GM18868 (cell line): ENCODE measurements around the gene QRICH1.

Experiments
- ATAC-seq: cut with Tn5 transposase; IDR thresholded peaks from one replicate; pipeline ENCODE4 v1.9.1; 2021; ENCODE audit warnings: mild to moderate bottlenecking, moderate library complexity; ENCODE audit not compliant: unreplicated experiment

The QRICH1 gene, protein sequence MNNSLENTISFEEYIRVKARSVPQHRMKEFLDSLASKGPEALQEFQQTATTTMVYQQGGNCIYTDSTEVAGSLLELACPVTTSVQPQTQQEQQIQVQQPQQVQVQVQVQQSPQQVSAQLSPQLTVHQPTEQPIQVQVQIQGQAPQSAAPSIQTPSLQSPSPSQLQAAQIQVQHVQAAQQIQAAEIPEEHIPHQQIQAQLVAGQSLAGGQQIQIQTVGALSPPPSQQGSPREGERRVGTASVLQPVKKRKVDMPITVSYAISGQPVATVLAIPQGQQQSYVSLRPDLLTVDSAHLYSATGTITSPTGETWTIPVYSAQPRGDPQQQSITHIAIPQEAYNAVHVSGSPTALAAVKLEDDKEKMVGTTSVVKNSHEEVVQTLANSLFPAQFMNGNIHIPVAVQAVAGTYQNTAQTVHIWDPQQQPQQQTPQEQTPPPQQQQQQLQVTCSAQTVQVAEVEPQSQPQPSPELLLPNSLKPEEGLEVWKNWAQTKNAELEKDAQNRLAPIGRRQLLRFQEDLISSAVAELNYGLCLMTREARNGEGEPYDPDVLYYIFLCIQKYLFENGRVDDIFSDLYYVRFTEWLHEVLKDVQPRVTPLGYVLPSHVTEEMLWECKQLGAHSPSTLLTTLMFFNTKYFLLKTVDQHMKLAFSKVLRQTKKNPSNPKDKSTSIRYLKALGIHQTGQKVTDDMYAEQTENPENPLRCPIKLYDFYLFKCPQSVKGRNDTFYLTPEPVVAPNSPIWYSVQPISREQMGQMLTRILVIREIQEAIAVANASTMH

DNA sequence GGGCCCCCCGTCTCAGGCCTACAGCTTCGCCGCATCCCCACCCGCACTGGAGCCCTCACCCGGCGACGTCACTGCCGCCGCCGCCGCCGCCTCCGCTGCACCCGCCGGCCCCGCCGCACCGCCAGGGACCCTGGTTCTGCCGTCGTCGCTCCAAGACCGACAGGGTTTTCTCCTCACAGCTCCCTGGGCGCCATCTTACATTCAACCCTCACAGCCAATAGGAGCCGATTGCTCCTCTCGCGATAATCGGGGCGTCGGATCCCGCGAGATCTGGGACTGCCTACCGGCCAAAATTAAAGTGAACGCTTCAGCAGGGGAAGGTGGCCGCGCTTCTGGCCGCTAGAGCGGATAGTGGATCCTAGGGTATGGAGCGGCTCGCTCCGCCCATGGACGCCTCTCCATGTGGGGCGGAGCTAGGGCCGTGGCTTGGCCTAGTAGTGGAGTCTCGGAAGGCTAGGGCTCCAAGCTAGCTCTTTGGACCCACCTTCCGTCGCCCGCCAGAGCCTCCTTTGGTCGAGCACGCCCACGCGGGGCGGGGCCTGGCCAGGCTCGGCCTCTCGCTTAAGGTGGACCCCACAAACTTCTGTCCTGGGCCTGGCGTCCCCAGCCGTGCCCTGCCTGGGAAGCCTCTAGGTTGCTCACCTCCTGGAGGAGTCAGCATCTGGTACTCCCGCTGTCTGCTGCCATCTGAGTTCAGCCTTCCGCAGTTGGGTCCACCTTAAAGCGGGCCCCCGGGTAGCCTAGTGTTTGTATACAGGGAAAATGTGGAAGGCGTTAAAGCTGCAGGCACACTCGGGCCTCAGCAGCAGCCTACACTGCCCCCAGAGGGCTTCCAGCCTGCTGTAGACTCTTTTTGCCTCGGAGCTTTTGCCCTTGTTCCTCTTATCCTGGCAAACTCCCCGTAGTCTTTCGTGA, at the start of gene QRICH1:
QRICH1 (minus strand) TSS at position 219 of the 915 bp plus-strand sequence. CDS start 17,054 bp downstream, outside the sequence.
- ATAC-seq = peak; percentile 76

DNA sequence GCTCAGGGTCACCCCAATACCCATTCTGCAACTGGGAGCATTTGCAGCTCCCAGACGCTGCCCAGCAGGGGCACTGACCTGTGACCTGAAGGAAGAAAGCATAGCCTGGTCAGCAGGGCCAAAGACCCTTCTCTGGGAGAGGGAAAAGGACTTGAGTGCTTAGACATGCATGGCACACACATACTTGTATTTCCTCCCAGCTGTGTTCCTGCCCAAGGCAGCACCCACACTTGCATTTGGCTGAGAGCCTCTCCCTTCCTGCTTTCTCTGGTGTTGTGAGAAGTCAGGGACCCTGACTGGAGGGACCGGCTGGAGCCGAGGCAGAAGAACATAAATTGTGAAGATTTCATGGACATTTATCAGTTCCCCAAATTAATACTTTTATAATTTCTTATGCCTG, 46.2 kb upstream of the QRICH1 start:
- no peak for ATAC-seq

DNA sequence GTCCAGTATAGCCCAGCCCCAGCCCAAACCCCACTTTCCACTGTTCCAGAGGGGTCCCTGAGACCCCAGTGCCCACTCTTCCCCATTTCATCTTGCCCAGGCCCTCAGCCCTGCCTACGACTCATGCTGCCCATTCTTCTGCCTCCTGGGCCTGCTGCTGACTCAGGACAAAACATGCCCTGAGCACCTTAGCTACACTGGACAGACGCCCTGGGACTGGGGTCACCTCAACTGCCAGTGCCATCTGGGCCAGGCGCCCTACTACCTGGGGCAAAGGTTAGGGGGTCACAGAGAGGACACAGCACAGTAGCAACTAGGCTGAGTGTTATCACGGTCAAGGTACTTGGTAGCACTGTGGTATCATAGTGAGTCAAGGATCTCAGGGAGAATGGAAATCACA, 41.6 kb upstream of the QRICH1 start:
- no peak for ATAC-seq

DNA sequence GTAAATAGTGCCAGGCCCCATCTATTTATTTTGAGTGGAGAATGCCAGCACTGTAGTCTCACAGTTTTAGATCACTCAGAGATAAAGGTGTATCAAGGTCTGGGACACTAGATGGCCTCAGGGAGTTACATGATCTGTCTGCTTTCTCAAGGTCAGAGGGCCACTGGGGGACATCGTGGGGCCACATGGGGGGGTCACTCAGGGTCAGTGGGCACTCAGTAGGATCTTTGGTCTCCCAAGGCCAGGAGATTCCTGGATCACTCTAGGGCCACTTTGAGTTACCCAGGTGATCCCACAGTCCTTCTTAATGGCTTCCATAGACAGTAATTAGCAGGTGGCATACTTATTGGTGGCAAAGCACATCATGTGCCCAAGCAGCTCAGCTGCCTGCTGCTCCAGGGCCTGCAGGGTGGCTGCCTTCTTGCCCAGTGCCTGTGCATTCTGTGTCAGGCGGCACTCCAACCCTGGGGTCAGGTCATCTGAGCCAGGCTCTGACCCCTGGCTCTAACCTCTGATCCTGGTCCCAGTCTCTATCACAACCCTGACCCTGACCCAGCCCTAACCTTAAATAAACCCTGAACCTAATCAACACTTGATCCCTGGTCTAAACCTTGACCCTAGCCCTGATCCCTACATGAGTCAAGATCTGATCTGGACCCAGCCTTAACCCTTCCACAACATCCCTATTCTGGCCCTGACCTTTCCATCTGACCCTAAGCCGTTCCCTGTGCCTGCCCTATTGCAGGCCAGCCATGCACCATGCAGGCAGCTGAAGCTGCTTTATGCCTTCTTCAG, 40.8 kb upstream of the QRICH1 start:
- no peak for ATAC-seq

DNA sequence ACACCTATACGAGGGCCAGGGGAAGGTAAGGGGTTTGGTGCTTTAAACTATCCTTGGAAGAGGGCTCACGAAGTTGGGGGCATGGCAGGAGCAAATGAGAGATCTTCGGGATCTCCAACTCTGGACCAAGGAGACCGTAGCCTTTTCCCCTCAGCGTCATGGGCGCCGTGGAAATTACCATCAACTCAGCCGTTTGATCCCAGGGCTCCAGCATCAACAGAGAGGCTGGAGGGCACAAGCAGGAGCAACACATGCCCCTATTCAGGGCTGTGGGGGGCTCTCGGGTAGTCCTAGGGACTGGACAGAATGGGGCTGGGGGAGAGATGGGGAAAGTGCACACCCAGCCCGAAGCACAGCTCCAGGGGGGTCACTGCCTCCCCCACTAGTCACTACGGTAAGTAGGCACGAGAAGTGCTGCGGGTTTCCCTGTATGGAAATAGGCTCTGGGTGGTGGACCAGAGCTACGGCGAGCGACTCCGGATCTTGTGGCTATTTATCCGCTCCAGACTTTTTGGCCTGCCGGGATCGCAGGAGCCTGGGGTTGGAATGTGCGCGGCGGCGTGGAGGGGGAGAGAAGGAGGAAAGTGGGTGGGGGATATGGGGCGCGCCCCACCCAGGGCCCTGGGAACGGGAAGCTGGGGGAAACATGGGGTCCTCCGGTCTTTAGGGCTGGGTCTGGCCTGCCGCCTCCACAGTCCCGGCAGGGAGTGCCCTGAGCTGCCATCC, 39.5 kb upstream of the QRICH1 start:
- ATAC-seq = no peak

DNA sequence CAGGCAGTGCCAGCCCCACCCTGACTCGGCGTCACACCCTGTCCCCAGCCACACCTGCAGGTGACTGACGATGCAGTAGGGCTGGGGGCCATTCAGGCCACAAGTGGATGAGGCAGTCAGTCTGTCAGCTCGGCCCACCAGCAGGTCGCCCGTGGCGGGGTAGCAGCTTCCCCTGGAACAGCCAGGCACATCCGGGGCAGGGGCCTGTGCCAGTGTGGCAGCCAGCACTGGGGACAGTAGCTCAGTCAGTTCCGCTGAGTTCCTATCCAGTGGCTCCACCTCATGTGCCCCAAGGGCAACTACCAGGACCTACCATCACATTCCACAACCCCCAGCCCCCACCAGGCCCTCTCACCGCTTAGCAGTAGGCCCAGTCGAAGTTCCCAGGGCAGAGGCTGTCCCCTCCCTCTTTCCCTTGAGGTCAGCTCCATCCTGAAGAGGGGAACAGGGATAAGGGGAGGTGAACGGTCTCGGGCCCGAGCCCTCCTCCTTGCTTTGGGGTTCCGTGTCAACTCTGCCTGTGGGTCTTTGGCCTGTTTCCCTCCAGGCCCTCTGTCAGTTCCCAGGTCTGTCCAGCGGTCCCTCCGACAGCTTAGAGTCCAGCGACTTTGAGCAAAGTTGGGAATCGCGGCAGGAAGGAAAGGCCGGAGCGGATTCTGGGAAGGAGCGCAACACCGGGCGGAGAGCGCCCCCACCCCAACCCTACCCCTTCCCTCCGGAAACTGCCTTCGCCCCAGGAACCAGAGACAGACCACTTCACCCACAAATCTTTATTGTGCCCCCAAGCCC, 38.8 kb upstream of the QRICH1 start, which contains the start of gene LAMB2:
LAMB2 (minus strand) TSS at position 614 of the 789 bp plus-strand sequence; CDS start at position 431, 183 bp downstream.
- ATAC-seq = no peak

DNA sequence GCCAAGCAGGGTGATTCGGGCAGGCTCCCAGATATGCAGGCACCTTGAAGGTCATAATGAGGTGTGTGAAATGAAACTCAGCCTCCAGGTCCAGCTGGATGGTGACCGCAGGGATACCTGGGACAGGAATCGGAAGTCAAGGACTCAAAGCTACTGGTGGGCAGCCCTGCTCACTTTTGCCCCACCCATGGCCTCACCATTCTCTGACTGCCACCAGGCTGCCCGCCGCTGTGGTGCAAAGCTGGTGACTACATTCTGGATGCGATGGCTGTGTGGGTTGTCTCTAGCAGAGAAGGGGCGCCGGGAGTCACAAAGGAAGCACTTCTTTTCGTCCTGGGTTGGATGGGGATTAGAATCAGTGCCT, 38.2 kb upstream of the QRICH1 start:
- ATAC-seq = no peak

DNA sequence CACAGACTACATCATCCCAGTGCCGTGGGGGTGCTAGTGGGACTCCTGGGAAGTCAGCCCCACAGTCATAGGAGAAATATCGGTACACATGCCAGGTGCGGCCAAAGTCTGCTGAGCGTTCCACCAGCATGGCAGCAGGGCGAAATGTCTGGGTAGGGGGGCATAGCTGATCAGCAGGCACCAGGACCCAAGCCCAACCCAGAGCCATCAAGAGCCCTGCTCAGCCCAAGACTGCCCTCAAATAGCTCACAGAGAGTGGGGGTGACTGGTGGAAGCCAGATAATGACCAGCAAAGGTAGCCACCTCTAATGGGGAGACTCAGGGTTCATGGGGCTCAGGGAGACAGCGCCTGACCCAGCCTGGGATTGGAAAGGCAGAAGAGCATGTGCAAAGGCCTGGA, 37.7 kb upstream of the QRICH1 start:
- no peak for ATAC-seq

DNA sequence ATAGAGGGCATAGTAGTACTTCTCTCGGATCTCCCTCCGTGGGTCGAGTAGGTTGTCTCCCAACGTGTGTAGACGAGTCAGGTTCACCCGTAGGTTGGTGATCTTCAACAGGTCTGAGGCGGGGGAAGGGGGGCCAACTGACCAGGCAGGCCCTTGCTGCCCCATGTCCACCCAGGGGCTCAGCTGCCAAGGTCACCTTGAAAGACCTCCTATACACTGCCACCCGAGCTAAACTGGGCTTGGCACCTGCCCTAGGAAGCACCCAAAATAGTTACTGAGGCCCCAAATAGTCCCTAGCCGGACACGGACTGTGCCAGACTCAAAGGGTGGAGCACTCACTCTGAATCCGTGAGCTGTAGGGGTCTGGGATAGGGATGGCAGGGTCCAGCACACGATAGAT, 37.2 kb upstream of the QRICH1 start:
- no peak for ATAC-seq

DNA sequence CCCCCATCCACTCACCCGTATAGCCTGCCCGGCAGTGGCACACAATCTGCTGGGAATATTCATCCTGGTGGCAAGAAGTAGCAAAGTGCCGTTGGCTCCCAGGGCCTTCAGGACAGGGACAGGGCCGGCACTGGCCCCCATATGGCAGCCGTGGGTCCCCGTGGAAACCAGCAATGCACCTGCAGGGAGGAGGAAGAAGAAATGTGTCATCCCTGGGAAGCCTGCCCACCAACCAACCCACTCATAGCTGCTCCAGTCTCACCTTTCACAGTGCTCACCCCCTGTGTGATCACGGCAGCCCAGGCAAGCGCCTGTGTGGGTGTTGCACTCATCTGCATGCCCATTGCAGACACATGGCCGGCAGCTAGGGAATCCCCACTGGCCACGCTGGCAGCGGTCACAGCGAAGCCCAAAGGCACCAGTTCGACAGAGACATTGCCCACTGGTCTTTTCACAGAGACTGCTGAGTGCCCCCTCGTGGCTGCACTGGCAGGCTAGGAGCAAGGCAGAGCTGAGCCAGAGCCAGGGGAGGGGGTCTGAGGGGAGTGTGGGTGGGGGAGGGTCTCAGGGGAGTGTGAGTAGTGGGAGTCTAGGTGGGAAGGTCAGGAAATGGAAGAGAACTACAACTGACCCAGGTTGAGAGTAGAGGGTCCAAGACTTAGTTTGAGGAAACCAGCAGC, 31.3 kb upstream of the QRICH1 start:
- no peak for ATAC-seq

DNA sequence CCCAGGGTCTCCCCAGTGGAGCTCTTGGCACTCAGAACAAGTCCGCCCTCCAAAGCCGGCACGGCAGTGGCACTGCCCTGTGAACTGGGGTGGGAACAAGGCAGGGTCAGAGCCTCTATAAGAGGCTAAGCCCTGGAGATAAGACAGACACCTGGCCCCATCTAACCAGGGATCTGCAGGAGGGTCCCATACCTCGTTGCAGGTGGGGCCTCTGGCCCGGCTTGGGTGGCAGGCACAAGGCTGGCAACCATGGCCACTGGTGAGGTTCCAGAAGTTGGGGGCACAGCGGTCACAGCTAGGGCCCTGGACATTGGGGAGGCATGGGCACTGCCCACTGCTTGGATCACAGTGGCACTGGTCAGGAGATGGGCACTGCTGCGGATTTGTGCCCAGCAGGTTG, 30.3 kb upstream of the QRICH1 start:
- no peak for ATAC-seq

DNA sequence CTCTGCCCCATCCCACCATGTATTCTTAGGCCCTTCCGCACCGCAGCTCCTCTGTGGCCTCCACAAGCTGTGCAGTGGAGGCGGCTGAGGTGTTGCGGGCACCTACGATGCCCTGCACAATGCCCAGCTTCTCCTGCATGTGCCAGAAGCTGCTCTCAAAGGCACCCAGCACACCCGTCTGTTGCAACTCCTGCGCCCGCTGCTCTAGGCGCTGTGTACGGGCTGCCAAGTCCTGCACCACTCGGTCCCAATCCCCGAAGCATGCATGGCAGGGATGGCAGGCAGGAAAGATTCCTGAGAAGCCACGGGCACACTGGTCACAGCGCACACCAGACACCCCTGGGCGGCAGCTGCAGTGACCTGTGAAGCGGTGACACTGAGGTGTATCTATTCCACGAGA, 29.8 kb upstream of the QRICH1 start:
- ATAC-seq = no peak

DNA sequence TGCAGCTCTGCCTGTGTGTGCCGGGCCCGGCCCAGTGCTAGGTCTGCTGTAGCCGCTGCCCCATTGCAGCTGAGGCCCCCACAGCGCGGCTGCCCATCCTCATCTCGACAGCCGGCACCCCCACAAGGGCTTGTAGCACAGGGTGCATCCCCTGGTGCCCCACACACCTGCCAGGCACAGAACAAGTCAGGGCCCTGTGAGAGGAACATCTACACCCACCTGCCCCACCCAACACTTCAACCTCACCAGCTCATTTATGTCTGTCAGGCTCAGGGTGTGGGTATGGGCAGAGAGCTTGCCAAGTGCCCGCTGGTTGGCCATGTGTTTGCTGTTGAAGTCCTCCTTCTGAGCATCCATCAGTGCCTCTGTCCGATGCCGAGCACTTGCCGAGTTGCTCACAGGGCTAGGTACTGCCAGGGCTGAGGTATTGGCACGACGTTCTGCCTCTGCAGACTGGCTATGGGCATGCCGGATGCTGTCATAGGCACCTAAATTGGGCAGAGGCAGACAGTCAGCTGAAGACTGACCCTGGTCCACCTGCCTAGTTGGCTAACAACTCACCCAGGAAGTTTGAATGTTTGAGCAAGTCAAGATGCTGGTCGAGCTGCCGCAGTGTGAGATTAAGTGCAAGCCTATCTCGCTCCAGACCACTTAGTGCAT, 29.1 kb upstream of the QRICH1 start:
- no peak for ATAC-seq

DNA sequence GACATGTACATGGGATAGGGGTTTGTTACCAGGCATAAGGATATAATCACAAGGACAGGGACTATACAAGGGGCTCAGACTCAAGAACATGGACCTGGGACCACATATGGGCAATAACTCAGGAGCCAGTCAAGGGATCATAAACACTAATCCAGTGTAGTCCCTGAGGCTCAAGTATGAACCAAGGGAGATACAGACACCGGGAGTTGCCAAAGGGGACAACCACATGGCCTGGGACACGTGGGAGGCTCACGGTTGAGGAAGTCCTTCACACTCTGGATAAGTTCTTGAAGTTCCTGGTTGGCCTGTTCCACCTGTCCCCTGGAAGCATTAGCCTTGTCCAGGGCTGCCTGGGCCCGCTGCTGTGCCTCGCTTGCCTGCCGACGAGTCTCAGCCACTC, 28.6 kb upstream of the QRICH1 start:
- no peak for ATAC-seq

DNA sequence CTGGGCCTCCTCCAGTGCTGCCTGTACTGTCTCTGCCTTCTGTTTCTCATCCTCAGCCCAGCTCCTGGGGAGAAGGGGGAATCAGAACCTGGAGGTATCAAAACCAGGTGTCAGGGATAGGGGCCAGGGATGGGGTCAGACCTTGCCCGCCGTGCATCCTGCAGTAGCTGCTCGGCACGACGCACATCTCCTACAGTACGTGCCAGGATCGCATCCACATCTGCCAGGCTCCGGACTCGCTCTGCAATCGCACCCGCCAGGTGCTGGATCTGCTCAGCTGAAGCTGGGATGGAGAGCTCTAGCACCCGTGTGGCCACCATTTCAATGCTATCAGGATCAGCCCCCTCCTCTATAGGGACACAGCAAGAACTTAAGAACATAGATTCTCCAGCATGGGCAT, 28.2 kb upstream of the QRICH1 start:
- no peak for ATAC-seq

DNA sequence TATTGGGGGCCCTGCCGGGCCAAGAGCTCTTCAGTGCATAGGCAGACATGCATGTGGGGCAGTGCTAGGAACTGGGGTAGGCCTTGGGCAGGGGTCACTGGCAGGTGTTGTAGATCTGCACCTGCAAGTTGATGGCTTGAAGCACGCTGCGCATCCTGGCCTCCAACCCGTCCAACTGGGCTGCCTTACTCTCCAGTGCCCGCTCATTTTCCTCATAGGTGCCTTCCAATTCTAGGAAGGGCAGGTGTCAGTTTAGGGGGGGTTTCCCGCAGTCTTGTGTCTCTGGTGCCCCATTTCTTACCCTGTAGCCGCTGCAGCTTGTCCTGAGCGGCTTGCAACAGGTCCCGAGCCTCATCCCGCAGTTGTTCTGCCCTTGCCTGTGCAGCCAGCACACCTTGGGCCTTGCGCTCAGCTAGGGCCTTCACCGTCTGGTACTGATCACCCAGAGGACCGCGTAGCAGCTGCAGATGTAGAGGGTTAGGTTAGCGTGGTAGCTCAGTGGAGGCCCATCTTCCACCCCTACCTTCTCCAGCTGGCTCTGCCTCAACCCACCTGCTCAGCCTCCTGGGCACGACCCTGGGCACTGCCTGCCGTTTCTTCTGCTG, 27.4 kb upstream of the QRICH1 start:
- ATAC-seq = no peak

DNA sequence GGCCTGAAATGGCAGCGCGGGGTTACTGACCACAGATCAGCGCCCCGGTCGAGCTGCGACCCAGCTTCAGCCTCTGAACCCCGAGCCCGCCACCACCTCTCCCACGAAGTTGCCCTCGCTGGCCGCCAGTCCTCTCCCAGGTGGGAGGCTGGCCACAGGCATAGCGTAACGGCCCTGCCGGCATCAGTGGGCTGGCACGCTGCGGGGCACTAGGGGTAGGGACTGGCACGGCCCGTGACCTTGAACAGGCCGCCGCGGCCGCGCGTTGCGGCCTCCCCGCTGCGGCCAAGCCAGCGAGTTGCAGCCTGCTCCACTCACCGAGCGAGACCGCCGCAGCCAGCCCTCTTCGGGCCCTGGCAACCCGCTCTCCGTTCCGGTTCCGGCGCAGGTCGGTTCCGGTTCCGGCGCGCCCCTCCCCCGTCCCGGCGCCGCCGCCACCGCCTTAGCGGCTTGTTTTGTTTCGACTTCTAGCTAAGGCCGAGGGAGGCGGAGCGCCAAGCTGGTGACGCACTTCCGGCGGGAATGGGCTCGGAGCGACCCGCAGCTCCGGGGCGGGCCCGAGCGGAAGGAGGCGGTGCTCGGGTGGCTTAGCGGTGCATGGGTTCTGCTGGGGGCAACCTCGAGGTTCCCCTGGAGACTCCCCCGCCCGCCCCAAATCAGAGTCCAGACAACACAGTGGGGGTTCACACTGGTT, 26.7 kb upstream of the QRICH1 start, which contains the start of gene USP19:
USP19 (minus strand) TSS at position 386 of the 694 bp plus-strand sequence. CDS start 1,678 bp downstream, outside the sequence.
- peak; percentile 84 for ATAC-seq
